HS-5 (cell line): Measurements from ENCODE around the gene TEKT3.

Source experiments
- DNase-seq: peaks from one replicate; pipeline ENCODE4 v3.0.0-alpha.2; 2012; ENCODE audit warnings: low read depth

TEKT3 gene

DNA sequence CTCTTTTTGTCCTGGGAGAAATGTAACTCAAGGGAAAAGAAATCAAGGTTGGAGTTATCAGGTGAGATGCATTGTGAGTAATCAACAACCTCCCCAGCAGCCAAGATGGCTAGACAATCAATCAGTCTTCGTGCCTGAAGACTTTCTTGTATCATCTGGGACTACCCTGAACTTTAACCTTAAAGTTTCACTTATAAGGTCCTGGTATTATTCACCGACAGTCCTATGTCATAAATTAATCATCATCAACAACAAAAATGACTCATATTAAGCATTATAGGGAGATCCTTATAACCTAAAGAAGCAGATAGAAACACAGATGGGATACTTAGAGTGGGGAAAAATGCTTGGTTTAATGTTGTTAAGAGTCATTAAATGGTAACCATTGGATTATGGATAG, 7.7 kb upstream of the TEKT3 start:
- DNase-seq: no peak

DNA sequence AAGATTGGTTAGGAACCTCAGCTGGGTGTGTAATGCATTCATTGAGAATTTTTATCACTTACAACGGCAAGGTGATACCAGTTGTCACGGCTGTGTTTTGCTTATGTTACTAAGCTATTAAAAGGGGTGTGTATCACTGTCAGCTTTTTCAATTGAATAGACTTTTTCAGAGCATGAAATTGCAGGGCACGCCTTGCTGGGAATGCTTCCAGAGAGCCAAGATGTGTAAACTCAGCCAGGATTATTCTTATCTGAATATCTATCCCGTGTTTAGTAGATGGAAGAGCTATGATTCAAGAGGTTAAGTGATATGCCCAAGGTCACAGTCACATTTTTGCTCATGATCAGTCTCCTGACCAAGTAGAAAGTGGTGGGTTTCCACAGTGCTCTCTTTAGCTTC, 6.6 kb upstream of the TEKT3 start:
- DNase-seq: no peak

DNA sequence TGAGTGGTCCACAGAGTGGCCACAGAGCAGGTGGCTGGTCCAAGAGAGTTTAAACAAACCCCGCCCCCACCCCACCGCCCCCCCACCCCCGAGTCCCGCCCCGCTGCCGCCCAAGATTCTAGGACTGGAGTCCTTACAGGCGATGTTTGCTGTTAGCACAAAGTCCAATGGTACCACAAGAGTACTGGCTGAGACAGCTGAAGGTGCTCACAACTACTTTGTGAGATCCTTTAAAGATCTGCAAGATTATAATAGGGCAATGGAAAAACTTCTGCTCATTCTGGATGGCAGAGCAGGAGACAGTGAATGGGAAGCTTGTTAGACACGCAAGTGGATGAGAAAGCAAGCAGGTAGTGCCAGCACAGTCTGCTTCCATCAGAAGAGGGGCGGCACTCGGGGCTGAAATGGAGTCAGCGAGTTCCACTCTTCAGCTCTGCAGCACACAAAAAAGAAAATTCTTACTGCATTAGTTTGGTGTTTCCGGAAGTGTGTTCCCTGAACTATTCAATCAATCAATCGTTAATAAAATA, 4.7 kb upstream of the TEKT3 start:
- DNase-seq: no peak

DNA sequence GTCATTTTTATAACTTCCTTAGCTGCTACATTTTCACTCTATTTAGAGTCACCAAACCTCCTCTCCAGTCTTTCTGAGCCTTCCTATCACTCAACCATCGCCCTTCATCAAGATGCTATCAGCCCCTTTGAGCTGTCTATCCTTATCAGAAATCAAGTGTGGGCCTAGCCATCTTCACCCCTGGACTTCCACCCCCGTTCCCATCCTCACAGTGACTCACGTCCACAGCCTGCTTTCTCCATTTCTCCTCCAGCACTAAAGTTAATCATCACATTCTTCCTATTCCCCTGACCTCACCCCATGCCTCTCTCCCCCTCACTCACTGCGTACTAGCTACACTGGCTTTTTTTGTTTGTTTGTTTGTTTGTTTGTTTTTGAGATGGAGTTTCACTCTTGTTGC, 2.4 kb upstream of the TEKT3 start:
- DNase-seq: no peak

DNA sequence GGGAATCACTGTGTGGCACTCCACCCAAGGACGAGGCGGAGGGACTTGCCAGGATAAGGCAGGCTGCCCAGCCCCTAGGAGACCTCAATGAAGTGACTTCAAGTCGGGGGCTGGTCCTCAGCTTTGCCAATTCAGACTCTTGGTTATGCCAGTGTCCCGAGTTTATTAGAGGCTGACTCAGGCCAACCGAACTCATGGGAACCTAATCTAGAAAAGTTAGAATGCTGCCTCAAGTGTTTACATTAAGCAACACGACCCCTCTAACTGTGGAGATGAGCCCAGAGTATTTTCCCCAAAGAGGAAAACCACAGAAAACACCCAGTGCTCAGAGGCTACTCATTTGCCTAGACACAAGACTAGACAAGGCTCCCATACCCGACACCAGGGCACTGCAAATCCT, 1.1 kb upstream of the TEKT3 start:
- DNase-seq: no peak

DNA sequence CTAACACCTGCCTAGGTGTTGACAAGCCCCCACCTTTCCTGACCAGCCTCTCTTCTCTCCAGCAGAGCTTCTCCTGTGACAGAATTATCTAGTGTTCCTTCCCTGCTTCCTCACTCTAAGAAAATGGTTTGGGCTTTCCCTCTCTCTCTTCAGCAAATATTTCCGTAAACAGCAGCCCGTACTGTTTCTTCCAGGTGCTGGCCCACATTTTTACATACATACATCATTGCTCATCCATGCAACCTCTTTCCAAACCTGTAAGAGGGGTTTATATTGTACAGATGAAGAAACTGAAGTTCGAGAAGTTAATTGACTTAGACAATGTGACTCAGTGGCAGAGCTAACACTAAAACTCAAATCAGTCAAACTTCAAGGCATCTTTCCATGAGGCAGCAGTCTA, 569 bp upstream of the TEKT3 start:
- no peak for DNase-seq

DNA sequence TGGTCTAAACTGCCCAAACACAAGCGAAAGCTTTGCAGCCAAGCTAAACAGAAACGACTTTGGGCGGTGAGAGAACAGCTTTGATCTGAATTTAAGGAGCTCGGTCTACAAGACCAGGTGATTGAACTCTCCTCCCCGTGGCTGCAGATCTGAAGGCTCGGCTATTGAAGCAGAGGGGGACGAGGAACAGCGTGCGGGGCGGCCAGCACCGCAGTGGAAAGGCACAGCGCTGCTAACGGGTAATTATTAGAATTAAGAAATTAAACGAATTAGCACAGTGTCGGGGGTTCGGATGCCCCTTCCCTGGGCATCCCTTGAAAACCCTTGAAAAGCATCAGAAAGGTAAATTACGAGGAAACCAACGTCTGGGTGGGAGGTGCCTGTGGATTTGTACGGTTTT, 431 bp downstream of the TEKT3 start:
- no peak for DNase-seq

DNA sequence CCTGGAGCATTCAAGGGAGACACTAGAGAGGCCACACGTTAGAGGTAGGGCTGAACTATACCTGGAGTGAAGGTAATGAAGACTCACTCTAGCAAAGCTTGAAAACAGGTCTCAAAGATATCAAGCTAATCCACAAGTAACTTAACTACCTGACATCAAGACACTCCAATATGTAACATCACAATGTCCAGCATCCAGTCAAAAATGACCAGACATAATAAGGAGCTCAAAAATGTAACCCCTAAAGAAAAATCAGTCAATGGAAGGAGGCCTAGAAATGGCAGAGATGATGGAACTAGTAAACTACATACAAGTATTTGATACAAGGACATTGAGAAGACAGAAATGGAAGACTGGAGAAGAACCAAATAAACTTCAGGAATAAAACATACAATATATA, 6.0 kb downstream of the TEKT3 start:
- DNase-seq: no peak

DNA sequence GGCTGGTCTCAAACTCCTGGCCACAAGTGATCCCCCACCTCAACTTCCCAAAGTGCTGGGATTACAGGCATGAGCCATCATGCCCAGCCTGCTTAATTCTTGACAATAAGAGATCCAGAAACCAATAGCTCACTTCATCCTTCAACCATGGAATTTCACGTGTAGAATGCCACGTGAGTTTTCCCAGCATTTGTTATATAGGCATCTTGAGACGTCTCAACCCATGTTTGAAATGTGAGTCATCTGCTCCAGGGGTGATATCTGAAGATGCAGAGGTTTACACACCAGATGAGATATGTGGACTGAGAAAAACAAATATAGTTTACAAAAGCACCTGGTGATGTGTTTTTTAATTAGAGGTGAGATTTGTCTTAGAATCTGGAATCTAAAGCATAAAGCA, 7.1 kb downstream of the TEKT3 start:
- DNase-seq: no peak

DNA sequence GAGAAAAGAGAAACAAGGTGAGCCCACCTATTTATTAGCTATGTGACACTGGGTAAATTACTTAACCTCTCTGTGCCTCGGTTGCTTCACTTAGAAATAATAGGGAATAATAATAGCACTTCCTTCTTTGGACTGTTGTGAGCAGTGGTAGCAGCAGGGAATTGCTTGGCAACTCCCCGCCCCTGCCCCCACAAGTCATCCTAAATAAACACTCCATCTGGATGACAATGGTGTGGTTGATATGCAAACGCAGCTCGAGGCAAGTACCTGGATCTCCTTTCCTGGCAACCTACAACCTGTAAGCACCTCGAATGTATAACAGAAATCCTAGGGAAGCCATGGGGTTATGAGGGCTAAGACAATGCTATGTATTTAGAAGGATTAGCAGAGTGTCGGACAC, 9.1 kb downstream of the TEKT3 start:
- DNase-seq: no peak

DNA sequence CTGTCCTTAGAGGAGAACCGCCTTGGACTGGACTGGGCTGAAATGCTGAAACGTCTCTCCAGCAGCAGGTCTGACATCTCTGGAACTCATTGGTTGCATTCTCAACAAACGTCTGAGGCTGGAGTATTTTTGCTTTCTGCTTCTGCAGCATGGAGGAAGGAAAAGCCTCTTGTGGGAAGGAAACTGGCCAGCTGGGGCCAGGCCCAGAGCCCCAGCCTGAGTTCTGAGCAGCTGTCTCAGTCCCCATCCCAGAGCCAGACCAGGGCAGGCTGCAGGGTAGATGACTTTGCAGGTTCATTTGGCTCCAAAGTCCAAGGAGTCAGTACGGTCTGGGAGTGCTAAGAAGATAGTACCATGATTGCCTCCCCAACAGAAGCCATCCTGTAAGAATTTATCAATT, 18.3 kb downstream of the TEKT3 start:
- DNase-seq: no peak

DNA sequence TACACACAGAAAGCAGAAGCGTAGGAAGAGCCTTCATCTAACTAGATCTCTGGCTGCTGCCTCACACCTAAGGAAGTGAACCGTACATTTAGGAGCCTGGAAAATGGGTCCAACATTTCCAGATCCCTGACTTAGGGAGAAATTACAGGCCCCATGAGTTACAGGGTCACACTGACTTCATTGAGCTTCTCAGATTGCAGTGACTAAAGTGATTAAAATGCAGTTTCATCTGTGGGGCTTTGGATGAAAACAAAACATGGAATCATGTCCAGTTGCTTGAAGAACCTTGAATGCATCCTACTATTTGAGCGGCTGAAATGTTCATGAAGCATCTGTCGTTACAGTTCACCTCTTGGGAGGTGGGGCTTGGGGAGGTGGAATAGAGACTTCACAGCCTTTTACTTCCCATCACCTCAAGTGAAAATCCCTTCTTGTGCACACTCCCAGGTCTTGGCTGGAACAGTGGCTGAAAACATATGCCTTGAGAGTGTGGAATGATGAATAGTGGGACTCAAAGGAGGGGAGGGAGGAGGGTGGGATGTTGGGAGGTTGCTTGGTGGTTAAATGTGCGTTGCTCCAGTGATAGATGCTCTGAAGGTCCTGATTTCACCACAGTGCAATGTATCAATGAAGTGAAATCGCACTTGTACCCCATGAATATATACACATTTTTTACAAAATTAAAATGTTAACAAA, 19.7 kb downstream of the TEKT3 start:
- DNase-seq: no peak

DNA sequence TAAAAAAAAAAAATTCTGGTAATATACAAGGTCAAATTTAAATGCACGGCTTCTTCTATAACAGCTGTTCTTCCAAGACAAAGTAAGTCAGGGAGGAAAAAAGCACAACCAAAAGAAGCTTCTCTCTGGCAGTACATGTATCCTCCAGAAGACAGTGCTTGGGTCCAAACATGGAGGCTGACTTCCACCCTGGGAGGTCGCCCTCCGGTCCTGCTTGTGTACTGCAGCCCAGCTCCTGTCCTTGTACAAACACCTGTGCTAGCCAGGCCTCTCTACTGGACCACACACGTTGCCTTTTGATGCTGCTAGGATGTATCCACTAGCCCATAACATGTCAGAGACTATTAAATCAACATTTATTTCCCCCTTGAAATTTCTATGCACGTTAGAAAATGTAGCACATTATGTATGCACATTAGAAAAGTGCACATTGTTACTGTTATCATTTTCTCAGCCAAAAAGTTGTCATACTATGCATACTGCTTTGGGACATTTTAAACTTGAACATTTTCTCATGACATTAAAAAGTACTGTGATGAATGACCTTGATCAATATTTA, 21.9 kb downstream of the TEKT3 start:
- DNase-seq: no peak

DNA sequence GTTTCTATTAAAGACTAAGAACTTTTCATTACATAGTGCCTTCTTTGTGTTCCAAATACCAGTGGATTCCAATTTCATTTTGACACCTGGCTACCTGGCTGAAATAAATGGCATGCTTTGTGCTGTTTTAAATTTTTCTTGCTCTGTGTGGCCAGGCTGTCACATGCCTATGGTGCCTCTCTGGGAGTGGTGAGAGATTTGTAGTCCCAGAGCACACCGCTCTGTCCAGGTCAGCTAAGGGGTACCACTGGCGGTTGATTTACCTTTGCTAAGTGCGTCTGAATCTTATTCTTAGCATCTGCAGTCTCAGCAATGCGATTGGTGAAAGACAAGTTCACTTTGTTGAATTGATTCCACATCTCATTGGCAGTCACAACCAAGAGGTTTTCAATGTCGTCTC, 29.4 kb downstream of the TEKT3 start:
- no peak for DNase-seq

DNA sequence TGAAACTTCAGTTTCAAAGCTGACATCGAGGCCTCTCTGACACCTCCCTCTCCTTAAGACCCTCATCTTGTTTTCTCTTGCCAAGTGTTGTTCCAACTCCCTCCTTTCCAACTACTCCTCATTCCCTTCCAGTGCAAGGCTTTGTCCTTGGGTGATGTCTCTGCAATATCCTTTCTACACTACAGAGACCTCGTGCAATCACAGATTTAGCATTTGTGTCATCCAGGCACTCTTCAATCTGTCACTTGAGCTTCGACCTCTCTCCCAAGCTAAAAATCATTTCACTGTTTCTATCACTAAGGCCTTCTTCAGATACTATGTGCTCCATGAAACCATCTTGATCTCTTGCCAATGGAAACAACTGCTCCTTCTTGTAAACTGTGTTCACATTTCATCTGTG, 31.6 kb downstream of the TEKT3 start:
- DNase-seq: no peak

DNA sequence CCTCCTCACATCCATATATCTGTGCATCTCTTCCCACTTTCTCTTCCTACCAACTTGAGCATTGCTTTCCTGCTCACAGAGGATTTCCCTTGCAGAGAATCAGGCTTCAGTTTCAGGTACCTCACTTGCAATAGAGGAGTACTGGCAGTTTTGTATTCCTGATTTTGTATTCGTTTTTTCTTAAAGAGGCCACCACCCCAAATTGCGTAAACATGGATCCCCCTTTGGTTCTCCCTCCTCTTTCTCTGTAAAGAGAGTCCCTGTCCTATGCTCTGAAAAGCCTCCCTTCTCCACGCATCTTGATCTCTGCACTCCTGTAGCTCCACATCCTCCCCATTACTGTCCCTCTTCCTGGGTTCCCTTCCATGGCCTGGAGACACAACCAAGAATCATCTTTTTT, 32.2 kb downstream of the TEKT3 start:
- no peak for DNase-seq

DNA sequence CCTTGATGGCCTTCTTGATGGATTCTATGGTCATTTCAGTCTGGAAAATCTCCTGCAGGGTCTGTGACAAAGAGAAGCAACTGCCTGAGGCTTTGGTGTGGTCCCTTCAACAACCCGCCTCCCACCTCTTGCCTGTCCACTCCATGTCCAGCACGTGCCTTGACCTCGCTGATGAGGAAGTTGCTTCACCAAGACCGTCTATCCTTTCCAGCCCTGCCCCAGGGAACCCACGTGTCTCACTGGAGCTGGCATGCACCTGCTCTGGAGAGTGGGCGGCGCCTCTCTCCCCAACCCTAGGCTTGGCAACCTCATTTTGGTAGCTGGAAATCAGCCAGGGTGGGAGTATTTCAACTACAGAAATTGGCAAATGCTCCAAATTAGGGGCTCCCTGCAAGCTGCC, 32.6 kb downstream of the TEKT3 start:
- no peak for DNase-seq

DNA sequence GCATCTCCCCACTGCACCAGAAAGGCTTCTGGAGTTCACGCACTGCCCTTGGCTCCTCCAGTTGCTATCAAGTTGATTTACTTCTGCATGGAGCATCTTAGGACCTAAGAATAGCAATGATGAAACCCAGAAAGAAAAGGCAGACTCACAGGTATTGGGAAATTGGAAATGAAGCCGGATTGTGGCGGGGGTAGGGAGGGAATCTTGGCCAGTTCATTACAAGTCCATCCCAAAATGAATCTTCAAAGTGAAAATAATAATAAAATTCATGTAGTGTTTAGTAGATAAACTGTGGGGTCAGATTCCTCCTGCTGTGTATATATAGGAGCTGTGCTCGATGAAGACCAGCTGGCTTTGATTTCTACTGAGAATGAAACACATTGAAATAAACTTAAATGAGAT, 33.7 kb downstream of the TEKT3 start:
- DNase-seq: no peak

DNA sequence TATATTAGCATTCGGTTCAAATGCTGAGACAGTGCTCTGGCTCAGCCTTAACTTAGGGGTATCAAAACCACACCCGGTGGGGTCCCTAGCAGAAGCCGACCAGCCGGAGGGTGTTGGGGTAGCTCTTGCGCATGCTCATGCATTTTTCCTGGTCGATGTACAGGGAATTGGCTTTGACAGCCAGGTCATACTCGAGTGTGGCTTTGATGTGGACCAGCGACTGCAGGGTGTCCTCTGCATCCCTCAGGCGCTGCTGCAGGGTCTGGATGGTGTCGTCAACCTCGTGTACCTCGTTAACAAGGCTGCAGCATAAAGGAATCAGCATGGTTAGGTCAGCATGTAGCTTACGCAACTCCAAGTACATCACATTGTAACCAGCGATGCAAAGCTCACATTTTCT, 37.5 kb downstream of the TEKT3 start:
- no peak for DNase-seq

DNA sequence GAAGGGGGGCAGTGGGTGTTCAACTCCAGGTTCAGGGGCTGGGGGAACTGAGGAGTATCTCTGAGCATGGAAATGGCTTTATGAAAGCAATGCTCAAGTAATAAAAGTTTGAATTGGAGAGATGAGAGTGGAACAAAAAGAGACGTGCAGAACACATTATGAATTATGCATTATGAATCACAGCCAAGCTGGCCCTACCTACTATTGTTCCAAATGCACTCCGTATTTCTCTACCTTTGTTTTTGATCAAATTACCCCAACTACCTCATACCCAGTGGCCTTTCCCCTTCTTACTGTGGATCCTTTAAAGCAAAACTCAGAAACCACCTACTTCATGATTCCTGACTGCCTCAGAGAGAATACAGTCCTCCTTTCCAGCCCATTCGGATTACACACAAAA, 38.1 kb downstream of the TEKT3 start:
- DNase-seq: no peak

DNA sequence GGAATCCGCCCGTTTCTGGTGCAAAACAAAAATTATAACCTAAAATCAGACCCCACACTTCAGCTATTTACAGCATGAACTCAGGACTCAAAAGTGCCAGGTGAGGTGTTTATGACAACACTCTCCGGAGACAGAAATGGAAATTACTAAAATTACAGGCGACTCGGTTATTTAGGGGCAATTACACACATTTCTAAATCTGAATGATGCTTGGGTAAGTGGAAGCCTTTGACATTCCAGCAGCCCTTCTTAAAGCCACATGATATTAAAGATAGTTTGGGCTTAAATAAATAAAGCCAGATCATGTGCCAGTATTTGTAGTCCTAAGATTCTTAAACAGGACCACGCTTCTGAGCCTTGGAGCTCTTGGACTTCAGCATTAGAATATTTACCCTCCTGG, 39.6 kb downstream of the TEKT3 start:
- no peak for DNase-seq

DNA sequence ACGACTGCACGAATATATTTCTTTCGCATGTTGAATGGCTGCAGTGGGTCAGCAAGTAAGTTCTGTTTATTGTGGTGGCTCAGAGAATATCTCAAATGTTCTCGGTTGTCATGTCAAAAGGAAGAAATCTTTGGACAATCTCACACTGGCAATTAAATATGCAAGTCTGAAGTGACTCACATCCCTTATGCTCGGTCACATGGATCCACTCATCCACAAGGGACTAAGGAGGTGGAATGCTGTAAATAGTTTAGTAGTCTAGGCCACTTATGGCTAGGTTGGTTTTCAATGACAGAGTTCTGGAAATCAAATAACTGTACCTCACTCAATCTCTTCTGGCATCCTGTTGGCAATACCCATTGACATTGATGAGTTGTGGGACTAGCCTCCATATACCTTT, 43.2 kb downstream of the TEKT3 start:
- no peak for DNase-seq

DNA sequence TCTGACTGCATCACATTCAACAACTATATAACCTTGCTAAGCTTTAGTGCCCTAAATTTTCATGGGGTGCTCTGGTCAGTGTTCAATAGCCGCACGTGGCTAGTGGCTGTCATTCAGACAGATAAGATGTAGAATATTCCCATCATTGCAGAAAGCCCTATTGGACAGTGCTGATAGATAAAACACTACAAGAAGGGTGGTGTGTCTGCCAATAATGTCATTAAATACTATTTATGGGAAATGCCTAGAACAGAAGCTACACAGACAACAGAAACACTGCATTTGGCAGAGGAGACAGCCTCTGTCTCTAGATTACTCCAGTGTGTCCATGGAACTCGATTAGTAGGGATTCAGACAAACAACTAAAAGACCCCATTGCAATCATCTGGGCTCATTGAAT, 47.8 kb downstream of the TEKT3 start:
- DNase-seq: no peak

DNA sequence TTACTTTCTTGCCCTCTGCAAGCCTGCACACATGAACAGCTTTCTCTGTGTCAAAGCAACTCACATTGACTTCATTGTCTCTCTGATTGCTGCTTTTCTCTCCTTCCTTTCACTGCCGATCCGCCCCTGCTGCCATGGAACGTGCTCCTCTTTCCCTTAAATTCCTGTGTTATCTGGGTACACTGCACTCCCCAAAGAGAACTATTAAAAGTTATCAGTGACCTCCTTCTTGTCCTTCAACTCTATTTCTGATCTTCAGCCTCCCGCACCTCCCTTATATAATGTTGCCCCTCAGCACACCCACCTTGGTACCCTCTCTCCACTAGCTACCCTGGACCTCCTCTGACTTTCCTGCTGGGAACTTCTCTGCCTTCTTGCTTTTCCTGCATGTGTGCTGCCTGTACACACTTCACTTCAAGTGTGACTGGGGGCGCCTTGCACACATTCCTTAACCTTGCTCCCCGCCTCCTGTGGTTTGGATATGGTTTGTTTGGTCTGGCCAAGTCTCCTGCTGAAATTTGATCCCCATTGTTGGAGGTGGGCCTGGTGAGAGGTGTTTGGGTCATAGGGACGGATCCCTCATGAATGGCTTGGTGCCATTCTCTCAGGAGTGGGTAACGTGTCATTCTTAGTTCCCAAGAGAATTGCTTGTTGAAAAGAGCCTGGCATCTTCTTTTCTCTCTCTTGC, 49.6 kb downstream of the TEKT3 start:
- no peak for DNase-seq
